Body of pancreas (tissue), 4 donors: ENCODE measurements around the gene CEP83. TPM values are rescaled to one million over a fixed set of nuclear protein-coding genes. Genes with fewer than 3 reads are reported as not detected.

Experiments
- ATAC-seq: fragments of 150-250 bp; one replicate; pipeline ENCODE4 v1.9.1; 2016
- DNase-seq, 4 donors: peaks; one replicate each; pipeline ENCODE4 v3.0.0-alpha.2; 2019
- H3K27ac ChIP-seq, 4 donors: fragments of 200-600 bp; sonication (generic); 1 replicate in 3 of 4; 2 replicates in 1 of 4; pipeline versions ENCODE4 v1.5.1 to v1.6.1; 2016 to 2019; ENCODE audit warnings: mild to moderate bottlenecking in 1 of 4, mixed read lengths in 1 of 4, moderate library complexity in 1 of 4
- H3K27me3 ChIP-seq, 2 donors: fragments of 200-600 bp; sonication (generic); one replicate each; pipeline ENCODE4 v1.6.0; 2016; ENCODE audit warnings: mild to moderate bottlenecking in 1 of 2
- H3K36me3 ChIP-seq, 2 donors: fragments of 200-600 bp; sonication (generic); replicated peaks in 1 of 2; 2 replicates each; pipeline ENCODE4 v1.5.1; 2016; ENCODE audit warnings: low read depth in 2 of 2; ENCODE audit not compliant: insufficient read depth in 1 of 2
- H3K4me1 ChIP-seq: fragments of 200-600 bp; sonication (generic); one replicate; pipeline ENCODE4 v1.6.0; 2016
- H3K4me3 ChIP-seq, 2 donors: fragments of 200-600 bp; sonication (generic); 1 replicate in 1 of 2; 2 replicates in 1 of 2; pipeline ENCODE4 v1.5.1; 2016 to 2019
- H3K9me3 ChIP-seq, 3 donors: fragments of 200-600 bp; sonication (generic); 1 replicate in 2 of 3; 2 replicates in 1 of 3; pipeline ENCODE4 v1.5.1; 2016
- POLR2A ChIP-seq, 3 donors: fragments of 450-650 bp; IDR thresholded peaks; one replicate each; pipeline ENCODE4 v1.6.1; 2016; ENCODE audit warnings: antibody characterized with exemption in 3 of 3, mild to moderate bottlenecking in 2 of 3
- WGBS, 2 donors: methylation state at CpG; one replicate each; pipeline ENCODE4 v1.1.5; 2017; 5-methylcytosine and 5-hydroxymethylcytosine counted together
- intact Hi-C: fragments of 100-400 bp; cut with DNase I; formaldehyde crosslinking; loops from one replicate; pipeline ENCODE4 v1.15.1; 2023
- total RNA-seq, 2 donors: library from RNA; depleted of rRNA; stranded (reverse); fragments of >200 nt; gene quantifications; one replicate each; pipeline ENCODE4 v1.1.0, GENCODE V29; 2016
- TF ChIP-seq, protein P1 (sequence below), 7 experiments: fragments of 450-650 bp in 4 of 7; fragments of 200-600 bp in 3 of 7; sonication (generic) in 3 of 7; IDR thresholded peaks; one replicate each; pipeline ENCODE4 v1.5.1; 2016 to 2019; ENCODE audit warnings: antibody characterized with exemption in 7 of 7

Gene CEP83
- total RNA-seq, 2 donors from 2014 or later, result 41.8 to 48.1 TPM

DNA sequence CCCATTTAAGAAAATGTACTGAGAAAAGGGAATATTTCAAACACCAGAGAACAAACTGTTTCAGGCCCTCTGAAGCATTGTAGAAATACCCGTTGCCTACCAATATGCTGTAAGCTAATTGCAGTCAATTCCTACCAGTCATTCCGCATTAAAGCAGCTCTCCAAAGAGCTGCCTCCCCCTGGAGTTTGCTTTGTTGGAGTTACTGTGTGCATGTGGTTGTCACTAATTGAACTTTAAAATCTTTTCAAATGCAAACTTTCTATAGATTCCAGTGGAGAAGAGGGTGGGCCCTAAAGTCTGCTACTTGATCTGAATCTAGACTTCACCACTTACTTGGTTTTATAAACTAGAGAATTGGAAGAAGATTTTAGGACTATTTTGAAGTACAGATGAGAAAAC lies 198.5 kb downstream of the CEP83 start:
- DNase-seq (no peak), ATAC-seq (no peak)
- H3K36me3 ChIP-seq, result no peaks in the 10 kb centered on the region
- no peaks in the 10 kb centered on the region for H3K27me3 ChIP-seq
- H3K27ac ChIP-seq, result no peak overlapping the region
- TF ChIP-seq, protein P1, sequence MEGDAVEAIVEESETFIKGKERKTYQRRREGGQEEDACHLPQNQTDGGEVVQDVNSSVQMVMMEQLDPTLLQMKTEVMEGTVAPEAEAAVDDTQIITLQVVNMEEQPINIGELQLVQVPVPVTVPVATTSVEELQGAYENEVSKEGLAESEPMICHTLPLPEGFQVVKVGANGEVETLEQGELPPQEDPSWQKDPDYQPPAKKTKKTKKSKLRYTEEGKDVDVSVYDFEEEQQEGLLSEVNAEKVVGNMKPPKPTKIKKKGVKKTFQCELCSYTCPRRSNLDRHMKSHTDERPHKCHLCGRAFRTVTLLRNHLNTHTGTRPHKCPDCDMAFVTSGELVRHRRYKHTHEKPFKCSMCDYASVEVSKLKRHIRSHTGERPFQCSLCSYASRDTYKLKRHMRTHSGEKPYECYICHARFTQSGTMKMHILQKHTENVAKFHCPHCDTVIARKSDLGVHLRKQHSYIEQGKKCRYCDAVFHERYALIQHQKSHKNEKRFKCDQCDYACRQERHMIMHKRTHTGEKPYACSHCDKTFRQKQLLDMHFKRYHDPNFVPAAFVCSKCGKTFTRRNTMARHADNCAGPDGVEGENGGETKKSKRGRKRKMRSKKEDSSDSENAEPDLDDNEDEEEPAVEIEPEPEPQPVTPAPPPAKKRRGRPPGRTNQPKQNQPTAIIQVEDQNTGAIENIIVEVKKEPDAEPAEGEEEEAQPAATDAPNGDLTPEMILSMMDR (IDR thresholded peaks at IDR 0.05), result no peak
- H3K4me3 ChIP-seq, result no peak overlapping the region
- no peaks in the 10 kb centered on the region for H3K9me3 ChIP-seq
- peaks cover 13% of the 10 kb centered on the region for H3K4me1 ChIP-seq
- 90 to 96% methylated on average over 2 of the region's 2 CpGs for WGBS, 2 donors
- intact Hi-C loops, result no loop called here

GRCh38 chr12:94260717-94261116 lies 198.9 kb downstream of the CEP83 start:
- H3K4me1 ChIP-seq, result peaks cover 13% of the 10 kb centered on the region
- intact Hi-C loops, result no loop called here
- no peaks in the 10 kb centered on the region for H3K9me3 ChIP-seq
- ATAC-seq, result no peak
- H3K36me3 ChIP-seq, result no peaks in the 10 kb centered on the region
- H3K4me3 ChIP-seq, result no peak overlapping the region
- H3K27me3 ChIP-seq, result no peaks in the 10 kb centered on the region
- no peak for DNase-seq
- TF ChIP-seq, protein P1 (IDR thresholded peaks at IDR 0.05), result no peak
- WGBS, 2 donors, result 85 to 87% methylated on average over 13 of the region's 13 CpGs
- no peak overlapping the region for H3K27ac ChIP-seq

DNA sequence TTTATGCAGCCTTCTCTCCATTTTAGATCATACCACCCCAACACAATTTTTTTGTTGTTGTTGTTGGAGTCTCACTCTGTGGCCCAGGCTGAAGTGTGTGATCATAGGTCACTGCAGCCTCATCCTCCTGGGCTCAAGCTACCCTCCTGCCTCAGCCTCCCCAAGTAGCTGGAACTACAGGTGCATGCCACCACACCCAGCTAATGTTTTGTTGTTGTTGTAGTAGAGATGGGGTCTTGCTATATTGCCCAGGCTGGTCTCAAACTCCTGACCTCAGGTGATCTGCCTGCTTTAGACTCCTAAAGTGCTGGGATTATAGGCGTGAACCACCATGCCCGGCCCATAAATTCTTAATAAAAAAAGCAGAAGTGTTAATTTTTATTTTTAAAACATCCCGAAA lies 199.7 kb downstream of the CEP83 start:
- TF ChIP-seq, protein P1 (IDR thresholded peaks at IDR 0.05), result no peak
- TF ChIP-seq POLR2A (IDR thresholded peaks at IDR 0.05), result no peak

DNA sequence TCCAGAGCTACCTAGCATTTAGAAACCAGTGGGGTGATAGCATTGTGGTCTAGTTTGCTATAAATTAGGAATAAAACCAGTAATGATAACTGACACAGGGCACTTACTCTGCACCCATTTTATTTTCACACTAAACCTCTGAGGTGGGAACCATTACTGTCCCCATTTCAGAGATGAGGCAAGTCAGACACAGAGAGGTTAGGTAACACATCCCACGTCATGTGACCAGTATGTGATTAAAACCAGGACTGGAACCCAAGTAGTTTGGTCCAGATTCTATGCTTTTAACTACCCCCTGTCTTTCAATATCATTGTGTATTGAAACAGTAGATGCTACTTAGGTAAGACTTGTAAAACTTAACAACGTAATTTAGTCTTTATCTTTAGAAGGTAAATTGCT lies 201.1 kb downstream of the CEP83 start:
- H3K4me1 ChIP-seq, result peaks cover 13% of the 10 kb centered on the region
- TF ChIP-seq, protein P1 (IDR thresholded peaks at IDR 0.05), result no peak
- no peak for TF ChIP-seq POLR2A (IDR thresholded peaks at IDR 0.05)
- H3K36me3 ChIP-seq, result no peaks in the 10 kb centered on the region
- intact Hi-C loops, result no loop called here
- ATAC-seq, result no peak
- H3K4me3 ChIP-seq, result no peak overlapping the region
- 35 to 51% methylated on average over 2 of the region's 2 CpGs for WGBS, 2 donors
- DNase-seq, result no peak
- H3K27ac ChIP-seq, result no peak overlapping the region
- no peaks in the 10 kb centered on the region for H3K9me3 ChIP-seq
- no peaks in the 10 kb centered on the region for H3K27me3 ChIP-seq

More for the DNA sequence above, 199.7 kb downstream of the CEP83 start:
- H3K36me3 ChIP-seq, result no peaks in the 10 kb centered on the region
- H3K27ac ChIP-seq, result no peak overlapping the region
- DNase-seq (no peak), ATAC-seq (no peak)
- 74 to 90% methylated on average over 3 of the region's 3 CpGs for WGBS, 2 donors
- H3K27me3 ChIP-seq, result no peaks in the 10 kb centered on the region
- intact Hi-C loops, result no loop called here
- no peak overlapping the region for H3K4me3 ChIP-seq
- H3K4me1 ChIP-seq, result peaks cover 13% of the 10 kb centered on the region
- no peaks in the 10 kb centered on the region for H3K9me3 ChIP-seq

Other genes starting within 250 kb of the CEP83 start
- gene TMCC3, start 190.7 kb upstream of the CEP83 start, total RNA-seq, result 1 to 10 TPM; 1.3 to 3.6 TPM